NCI-H460 (cell line): ENCODE measurements around the gene CBL. TPM values are rescaled to one million over a fixed set of nuclear protein-coding genes. Genes with fewer than 3 reads are reported as not detected.

Experiments
- DNase-seq: peaks from one replicate; pipeline ENCODE4 v3.0.0-alpha.2; 2016; ENCODE audit warnings: low read depth; ENCODE audit errors: extremely low read depth
- total RNA-seq: library from RNA; depleted of rRNA; stranded (reverse); fragments of >200 nt; shearing (Covaris generic); gene quantifications from 2 replicates; pipeline ENCODE4 v1.2.3, GENCODE V29; 2014

CBL gene
- total RNA-seq, 1 experiment from 2014 or later, result 11.2 TPM

GRCh38 chr11:119262668-119263351, 56.7 kb downstream of the CBL start:
- no peak for DNase-seq

GRCh38 chr11:119263352-119263940, 57.3 kb downstream of the CBL start:
- DNase-seq, result no peak

GRCh38 chr11:119266063-119266462, 59.9 kb downstream of the CBL start:
- DNase-seq, result no peak

DNA sequence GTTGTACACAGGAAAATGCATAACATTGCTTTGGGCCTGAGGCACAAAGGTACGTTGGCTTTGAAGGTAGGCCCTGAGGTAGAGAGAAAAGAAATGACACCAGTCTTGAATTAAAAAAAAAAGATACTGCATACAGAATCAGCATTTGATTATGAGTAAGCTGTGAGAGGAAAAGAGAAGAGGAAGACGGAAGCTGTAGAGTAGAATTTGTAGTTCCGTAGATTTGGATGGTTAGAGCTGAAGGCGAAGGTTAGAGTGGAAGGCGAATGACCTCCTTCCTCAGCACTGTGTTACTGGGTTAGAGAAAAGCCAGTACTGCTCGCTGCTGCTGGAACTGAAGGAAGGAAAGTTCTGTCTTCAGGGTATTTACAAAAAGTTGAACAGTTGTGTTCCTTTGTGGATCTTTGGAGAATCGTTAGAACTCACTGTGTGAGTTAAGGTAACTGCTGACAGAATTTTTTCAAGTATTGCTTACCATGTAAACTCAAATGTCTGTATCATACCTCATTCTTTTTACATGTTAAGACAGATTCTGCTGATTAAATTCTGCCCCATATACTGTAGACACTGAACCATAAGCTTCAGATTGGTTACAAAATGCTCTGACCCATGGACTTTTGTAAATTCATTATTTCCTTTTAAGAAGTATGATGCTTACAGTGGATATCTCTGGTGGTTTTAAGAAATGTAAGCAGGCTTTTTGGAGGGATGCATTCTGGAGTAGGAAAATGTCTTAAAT, 60.5 kb downstream of the CBL start:
- no peak for DNase-seq

DNA sequence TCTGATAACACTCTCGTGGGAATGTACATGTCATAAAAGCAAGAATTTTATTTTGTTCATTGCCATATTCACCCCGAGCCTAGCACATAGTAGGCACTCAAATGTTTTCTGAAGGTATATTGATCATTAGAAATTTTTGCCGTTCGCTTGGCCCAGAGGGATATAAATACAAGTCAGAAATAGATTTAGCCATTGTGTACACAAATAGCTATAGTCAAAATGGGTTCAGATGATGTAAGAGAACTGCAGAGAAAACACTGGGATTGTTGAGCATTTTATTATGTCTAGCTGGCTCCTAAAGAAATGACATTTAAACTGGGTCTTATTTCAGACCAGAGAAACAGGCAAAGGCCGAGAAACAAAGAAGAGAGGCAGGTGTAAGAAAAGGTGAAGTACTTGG, 61.5 kb downstream of the CBL start:
- DNase-seq, result no peak

- DNase-seq, result no peak
These were observed 67.6 kb downstream of the CBL start for GRCh38 chr11:119273721-119274120.

- DNase-seq, result no peak
These were observed 71.5 kb downstream of the CBL start for GRCh38 chr11:119277660-119278059.

DNA sequence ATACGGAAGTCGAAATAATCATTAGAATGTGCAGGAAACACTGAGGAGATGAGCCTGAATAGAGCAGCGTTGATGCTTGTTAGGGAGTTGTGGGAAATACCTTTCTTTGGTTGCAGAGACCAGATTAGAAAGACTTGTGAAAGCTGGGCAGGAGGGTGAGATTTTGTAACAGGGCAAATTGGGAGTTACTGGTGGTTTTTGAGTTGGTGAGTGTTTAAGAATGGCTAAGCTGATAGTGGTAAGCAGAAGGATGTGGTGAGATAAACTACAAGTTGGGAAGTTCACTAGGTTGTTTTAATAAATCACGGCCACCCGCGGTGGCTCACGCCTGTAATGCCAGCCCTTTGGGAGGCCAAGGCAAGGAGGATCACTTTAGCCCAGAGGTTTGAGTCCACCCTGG, 76.4 kb downstream of the CBL start:
- DNase-seq, result no peak

- DNase-seq, result peak; percentile 27
These were observed 78.4 kb downstream of the CBL start for GRCh38 chr11:119284344-119285157.

DNA sequence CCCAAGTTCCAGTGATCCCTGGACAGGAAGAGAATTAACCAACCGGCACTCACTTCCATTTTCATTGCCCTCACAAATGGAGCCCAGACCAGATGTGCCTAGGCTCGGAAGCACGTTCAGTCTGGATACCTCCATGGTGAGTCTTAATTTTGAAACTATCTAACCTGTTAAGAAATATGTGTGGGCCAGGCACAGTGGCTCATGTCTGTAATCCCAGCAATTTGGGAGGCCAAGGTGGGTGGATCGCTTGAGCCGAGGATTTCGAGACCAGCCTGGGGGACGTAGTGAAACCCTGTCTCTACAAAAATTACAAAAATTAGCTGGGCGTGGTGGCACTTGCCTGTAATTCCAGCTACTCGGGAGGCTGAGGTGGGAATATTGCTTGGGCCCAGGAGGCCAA, 79.3 kb downstream of the CBL start:
- no peak for DNase-seq

DNA sequence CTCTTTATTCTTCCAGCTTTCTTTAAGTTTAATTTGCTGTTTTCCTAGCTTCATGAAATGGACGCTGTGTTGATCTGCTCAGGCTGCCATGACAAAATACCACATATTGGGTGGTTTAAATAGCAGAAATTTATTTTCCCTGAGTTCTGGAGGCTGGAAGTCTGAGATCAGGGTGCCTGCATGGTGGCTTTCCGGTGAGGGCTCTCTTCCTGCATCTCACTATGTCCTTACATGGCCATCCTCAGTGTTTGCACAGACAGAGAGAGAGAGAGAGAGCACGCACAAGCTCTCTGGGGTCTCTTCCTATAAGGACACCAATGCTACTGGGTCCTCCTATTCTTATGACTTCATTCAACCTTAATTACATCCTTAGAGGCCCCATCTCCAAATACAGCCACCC, 82.1 kb downstream of the CBL start:
- no peak for DNase-seq

GRCh38 chr11:119290894-119291497, 84.9 kb downstream of the CBL start:
- no peak for DNase-seq

- DNase-seq, result no peak
These were observed 87.3 kb downstream of the CBL start for GRCh38 chr11:119293461-119293860.

- no peak for DNase-seq
These were observed 89.0 kb downstream of the CBL start for GRCh38 chr11:119295178-119295577.

- DNase-seq, result no peak
These were observed 91.8 kb downstream of the CBL start for GRCh38 chr11:119297938-119298337.

DNA sequence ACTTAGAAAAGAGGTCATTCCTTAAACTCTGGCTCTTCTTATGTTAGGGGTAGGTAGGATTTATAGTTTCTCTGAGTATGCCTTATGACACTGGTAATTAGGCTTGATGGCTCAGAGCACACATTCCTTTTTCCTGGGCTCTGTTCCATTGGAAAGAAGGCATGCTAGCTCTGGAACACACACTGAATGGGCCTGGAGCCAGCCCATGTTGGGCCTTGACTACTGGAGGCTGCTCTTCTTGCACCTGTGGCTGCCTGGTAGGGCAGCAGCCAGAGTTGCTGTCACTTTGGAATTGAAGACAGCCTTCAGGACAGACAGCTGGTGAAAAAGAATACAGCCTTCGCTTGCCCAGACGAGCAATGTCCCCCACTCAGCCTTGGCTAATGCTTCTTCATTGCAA, 92.6 kb downstream of the CBL start:
- no peak for DNase-seq

DNA sequence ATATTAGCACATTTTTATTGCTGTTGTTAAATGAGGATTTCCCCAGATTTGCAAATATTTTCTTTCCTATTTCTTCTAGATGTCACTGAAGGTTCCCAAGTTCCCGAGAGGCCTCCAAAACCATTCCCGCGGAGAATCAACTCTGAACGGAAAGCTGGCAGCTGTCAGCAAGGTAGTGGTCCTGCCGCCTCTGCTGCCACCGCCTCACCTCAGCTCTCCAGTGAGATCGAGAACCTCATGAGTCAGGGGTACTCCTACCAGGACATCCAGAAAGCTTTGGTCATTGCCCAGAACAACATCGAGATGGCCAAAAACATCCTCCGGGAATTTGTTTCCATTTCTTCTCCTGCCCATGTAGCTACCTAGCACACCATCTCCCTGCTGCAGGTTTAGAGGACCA, 93.3 kb downstream of the CBL start:
- DNase-seq, result no peak

- DNase-seq, result no peak
These were observed 94.2 kb downstream of the CBL start for GRCh38 chr11:119300198-119300964.

- DNase-seq, result no peak
These were observed 97.1 kb downstream of the CBL start for GRCh38 chr11:119303227-119303718.
